Measurements from ENCODE around the gene KLF3. TPM values are rescaled to one million over a fixed set of nuclear protein-coding genes. Genes with fewer than 3 reads are reported as not detected.

KLF3 gene
- total RNA-seq, 2 experiments from 2014 or later = 15.2 to 15.8 TPM

DNA sequence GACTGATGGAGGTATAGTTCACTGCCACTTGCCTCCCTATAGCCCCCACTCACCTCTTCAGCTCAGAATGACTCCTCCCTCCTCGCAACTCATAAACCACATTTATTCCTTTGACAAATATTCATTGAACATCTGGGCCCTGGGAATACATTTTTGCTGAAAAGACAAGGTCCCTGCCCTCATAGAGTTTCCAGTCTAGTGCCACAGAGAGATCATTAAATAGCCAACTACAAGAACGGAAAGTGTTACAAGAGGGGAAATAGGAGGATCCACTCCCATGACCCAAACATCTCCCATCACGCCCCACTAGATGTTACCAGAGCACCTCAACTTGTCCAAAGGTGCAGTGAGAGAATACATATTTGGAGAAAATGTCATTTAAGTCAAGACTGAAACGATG lies 3.2 kb upstream of the KLF3 start:
- Mint-ChIP-seq H3K4me1 (ENCODE audit: low read depth) (peaks cover 64% of the 10 kb centered on the region), H3K27me3 (ENCODE audit: low read depth) (no peaks in the 10 kb centered on the region), H3K9me3 (peaks cover 9% of the 10 kb centered on the region), H3K4me3 (no peak overlapping the region), H3K27ac (peak overlapping the region; percentile 13), H3K36me3 (ENCODE audit: low read depth) (peaks cover 10% of the 10 kb centered on the region)
- intact Hi-C loops (cut with micrococcal nuclease) = loop anchor here (10.0 kb wide), 2 partner anchors 1394 to 1544 kb away; partner anchors contain the start of gene N4BP2
- DNase-seq = no peak
- CTCF ChIA-PET = interaction anchor here (0.7 to 1.6 kb wide), 3 partner anchors 10 to 598 kb away, joined by 3 to 5 read pairs (median 5); no protein-coding TSS in a partner anchor

DNA sequence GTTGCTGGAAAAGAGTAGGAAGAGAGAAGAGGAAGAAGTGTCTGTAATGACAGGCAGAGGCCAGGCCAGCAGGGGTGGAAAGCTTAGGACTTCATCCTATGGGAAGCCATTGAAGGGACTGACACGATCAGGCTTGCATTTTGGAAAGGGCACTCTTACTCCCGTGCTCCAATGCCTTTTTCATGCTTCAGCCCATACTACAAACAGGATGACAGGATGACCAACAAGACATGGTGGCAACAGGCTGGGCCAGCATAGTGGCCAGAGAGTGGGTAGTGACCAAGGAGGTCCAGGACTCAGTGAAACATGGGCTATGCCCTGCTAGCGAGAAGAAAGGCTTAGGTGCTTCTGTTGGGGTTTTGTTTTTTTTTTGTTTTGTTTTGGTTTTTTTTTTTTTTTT lies 2.6 kb upstream of the KLF3 start:
- H3K9me3 Mint-ChIP-seq = peaks cover 9% of the 10 kb centered on the region

DNA sequence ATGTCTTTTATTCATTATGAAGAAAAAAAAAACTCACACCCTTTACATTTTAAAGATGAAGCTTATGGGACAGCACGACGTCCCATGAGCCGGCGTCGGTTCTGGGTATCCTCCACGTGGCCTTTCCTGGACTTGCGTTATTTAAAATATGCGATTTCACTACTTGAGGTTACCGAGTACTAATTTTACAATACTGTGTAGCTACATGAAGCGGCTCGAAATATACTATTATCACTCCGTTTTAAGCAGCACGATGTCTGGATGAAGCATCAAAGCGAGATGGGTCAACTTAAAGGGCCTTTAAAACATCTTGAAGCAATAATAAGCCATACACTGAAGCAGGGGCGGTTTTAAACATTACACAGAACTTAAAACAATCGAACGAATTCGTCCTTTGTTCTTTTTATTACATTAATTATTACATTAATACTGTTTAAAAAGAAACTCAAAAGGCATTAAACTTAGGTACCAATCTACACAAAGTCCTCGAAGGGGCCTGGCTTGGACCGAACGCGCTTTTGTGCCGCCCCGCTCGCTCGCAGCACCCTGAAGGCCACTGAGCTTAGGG lies 1.4 kb upstream of the KLF3 start:
- H3K4me1 Mint-ChIP-seq (ENCODE audit: low read depth) = peaks cover 70% of the 10 kb centered on the region
- H3K4me3 Mint-ChIP-seq = peak overlapping the region; percentile 77
- H3K36me3 Mint-ChIP-seq (ENCODE audit: low read depth) = peaks cover 10% of the 10 kb centered on the region
- intact Hi-C loops (cut with micrococcal nuclease) = loop anchor here (1.0 to 10.0 kb wide), 3 partner anchors 9 to 1542 kb away; partner anchors contain the start of gene N4BP2
- H3K27ac Mint-ChIP-seq = peak overlapping the region; percentile 87
- H3K9me3 Mint-ChIP-seq = peaks cover 9% of the 10 kb centered on the region
- no peak for DNase-seq
- H3K27me3 Mint-ChIP-seq (ENCODE audit: low read depth) = no peaks in the 10 kb centered on the region
- CTCF ChIA-PET = interaction anchor here (1.6 kb wide), 1 partner anchor 342 kb away, joined by 3 read pairs; no protein-coding TSS in a partner anchor

More for the DNA sequence above, 2.6 kb upstream of the KLF3 start:
- no peak for DNase-seq
- H3K4me3 Mint-ChIP-seq = no peak overlapping the region
- peak overlapping the region; percentile 87 for H3K27ac Mint-ChIP-seq
- intact Hi-C loops (cut with micrococcal nuclease) = loop anchor here (10.0 kb wide), 2 partner anchors 1393 to 1543 kb away; partner anchors contain the start of gene N4BP2
- CTCF ChIA-PET = interaction anchor here (1.6 kb wide), 1 partner anchor 341 kb away, joined by 3 read pairs; no protein-coding TSS in a partner anchor
- H3K4me1 Mint-ChIP-seq (ENCODE audit: low read depth) = peaks cover 63% of the 10 kb centered on the region
- peaks cover 10% of the 10 kb centered on the region for H3K36me3 Mint-ChIP-seq (ENCODE audit: low read depth)
- H3K27me3 Mint-ChIP-seq (ENCODE audit: low read depth) = no peaks in the 10 kb centered on the region

DNA sequence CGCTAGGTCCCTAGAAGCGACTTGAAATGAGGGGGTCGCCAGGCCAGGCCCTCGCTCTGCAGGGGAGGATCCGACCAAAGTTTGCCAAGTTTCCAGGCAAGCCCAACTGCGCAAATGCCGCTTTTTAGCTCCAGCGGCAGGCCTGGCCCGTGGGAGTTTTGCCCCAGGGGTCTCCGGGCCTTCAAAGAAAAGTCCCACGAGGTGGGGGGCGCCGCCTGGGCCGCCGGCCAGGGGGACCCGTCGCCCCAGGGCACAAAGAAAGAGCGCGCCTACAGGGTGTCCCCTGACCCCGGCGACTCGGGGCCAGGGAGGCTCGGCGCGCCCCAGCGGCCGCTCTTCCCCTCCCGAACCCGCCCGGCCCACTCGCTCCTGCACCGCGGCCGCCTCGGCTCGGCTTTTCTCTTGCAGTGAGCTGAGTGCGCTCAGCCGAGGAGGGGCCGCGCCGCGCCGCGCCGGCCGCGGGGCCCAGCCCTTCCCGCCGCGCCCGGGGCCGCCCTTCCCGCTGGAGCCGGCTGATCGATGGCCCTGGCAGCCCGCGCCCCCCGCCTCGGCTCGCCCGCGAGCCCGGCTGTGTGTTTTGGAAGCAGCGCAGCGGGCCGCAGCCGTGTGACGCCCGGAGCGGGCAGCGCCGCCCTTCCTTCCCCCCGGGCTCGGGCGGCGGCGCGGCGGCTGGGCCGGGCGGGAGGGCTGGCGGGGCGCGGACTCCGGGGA lies 754 bp upstream of the KLF3 start:
- H3K27ac Mint-ChIP-seq = peak overlapping the region; percentile 87
- H3K9me3 Mint-ChIP-seq = peaks cover 9% of the 10 kb centered on the region
- H3K27me3 Mint-ChIP-seq (ENCODE audit: low read depth) = no peaks in the 10 kb centered on the region
- peaks cover 68% of the 10 kb centered on the region for H3K4me1 Mint-ChIP-seq (ENCODE audit: low read depth)
- peak overlapping the region; percentile 77 for H3K4me3 Mint-ChIP-seq
- peak; percentile 51 for DNase-seq
- H3K36me3 Mint-ChIP-seq (ENCODE audit: low read depth) = peaks cover 10% of the 10 kb centered on the region
- CTCF ChIA-PET = no interaction called here
- intact Hi-C loops (cut with micrococcal nuclease) = loop anchor here (1.0 to 10.0 kb wide), 3 partner anchors 8 to 1542 kb away; partner anchors contain the start of gene N4BP2

DNA sequence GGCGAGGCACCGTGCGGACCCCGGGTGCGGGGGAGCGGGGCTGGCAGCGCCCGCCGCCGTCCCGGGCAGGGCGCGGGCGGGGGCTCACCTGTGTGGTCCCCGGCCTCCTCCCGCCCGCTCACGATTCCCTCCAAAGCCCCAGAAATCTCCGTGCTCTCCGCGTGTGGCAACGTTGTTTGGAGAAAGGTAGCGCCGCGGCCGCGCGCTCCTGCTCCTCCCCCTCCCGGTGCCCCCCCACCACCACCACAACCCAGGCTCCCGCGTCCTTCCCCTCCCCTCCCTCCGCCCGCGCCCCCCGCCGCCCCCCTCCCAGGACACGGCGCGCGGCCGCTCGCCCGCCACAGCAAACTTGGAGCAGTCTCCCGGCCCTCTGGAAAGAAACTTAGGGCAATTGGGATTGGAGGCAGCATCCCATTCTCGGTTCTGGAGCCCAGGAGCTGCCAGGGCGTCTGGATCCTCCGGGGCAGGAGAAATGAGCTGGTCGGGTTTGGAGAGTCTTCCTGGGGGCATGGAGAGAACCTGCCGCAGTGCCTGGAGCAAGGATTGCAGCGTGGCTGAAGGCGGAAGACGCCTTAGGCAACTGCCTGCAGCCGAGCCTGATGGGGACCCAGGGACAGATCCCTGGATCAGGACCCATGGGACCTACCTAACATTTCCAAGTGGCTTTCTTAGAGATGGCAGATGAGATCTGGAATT lies 855 bp downstream of the KLF3 start:
- H3K27me3 Mint-ChIP-seq (ENCODE audit: low read depth) = no peaks in the 10 kb centered on the region
- CTCF ChIA-PET = interaction anchor here (1.9 kb wide), 1 partner anchor 485 kb away, joined by 6 read pairs; no protein-coding TSS in a partner anchor
- H3K4me3 Mint-ChIP-seq = peak overlapping the region; percentile 79
- DNase-seq = peak; percentile 57
- peaks cover 66% of the 10 kb centered on the region for H3K4me1 Mint-ChIP-seq (ENCODE audit: low read depth)
- peaks cover 9% of the 10 kb centered on the region for H3K9me3 Mint-ChIP-seq
- peak overlapping the region; percentile 74 for H3K27ac Mint-ChIP-seq
- intact Hi-C loops (cut with micrococcal nuclease) = loop anchor here (5.0 to 10.0 kb wide), 3 partner anchors 367 to 1540 kb away; partner anchors contain the start of genes N4BP2 and TMEM156
- H3K36me3 Mint-ChIP-seq (ENCODE audit: low read depth) = peaks cover 10% of the 10 kb centered on the region

DNA sequence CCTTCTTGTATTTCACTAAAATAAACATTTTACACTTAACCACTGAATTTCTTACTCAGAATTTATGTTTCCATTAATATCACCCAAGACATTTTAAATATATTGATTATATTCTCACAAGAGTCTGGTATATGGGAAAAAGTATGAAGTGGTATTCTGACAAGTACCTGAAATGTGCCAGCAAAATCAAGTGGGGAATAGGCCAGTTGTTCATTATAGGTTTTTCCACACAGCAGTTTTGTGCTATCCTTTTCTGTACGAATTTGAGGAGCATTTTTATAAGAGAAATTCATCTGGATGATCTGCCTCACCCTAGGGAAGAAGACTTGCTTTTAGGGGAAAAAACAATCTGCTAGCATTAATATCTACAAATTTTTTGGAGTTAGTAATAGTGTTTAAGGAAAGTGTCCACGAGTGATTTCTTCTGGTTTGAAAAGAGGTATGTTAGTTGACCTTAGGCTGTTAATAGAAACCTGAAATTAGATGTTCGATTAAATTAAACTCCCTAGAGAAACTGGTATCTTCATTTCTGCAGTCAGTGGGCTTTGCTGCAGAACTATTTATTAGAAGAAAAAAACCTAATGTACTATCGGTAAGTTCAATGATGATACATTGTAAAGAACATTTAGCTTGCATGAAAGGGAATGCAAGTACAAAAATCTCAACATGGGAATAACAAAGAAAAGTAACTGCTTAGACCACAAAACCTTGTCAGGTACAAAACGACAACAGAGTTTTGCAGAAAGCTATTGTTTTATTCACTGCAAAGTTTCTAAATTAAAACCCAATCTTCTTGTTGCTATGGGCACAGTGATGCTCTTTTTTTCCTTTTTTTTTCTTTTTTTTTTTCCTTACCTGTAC lies 1.8 kb downstream of the KLF3 start:
- intact Hi-C loops (cut with micrococcal nuclease) = loop anchor here (2.0 to 10.0 kb wide), 6 partner anchors 105 to 1539 kb away; partner anchors contain the start of genes N4BP2 and TMEM156
- DNase-seq = no peak

DNA sequence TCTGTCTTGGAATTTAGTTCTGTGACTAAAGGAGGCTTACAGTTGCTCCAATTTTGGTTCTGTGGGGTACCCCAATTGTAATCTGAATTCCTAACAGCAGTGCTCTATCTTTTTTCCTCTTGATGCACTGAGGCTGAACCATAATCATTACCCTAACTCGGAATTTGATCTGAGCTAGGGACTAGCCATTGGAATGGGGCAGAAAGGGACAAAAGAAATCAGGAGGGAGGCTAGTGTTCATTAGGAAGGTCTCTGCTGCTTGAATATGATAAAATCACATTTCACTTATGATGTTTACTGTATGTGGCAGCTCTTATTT lies 2.7 kb downstream of the KLF3 start:
- CTCF ChIA-PET = interaction anchor here (0.5 to 5.8 kb wide), 7 partner anchors 9 to 663 kb away, joined by 3 to 32 read pairs (median 5); no protein-coding TSS in a partner anchor
- Mint-ChIP-seq H3K36me3 (ENCODE audit: low read depth) (peaks cover 6% of the 10 kb centered on the region), H3K4me3 (peak overlapping the region; percentile 74), H3K27me3 (ENCODE audit: low read depth) (no peaks in the 10 kb centered on the region), H3K9me3 (no peaks in the 10 kb centered on the region), H3K27ac (peak overlapping the region; percentile 91), H3K4me1 (ENCODE audit: low read depth) (peaks cover 67% of the 10 kb centered on the region)
- intact Hi-C loops (cut with micrococcal nuclease) = loop anchor here (1.0 to 10.0 kb wide), 9 partner anchors 21 to 1538 kb away; partner anchors contain the start of genes N4BP2 and TMEM156
- no peak for DNase-seq

More for the DNA sequence above, 1.8 kb downstream of the KLF3 start:
- Mint-ChIP-seq H3K9me3 (peaks cover 4% of the 10 kb centered on the region), H3K27ac (peak overlapping the region; percentile 91), H3K4me1 (ENCODE audit: low read depth) (peaks cover 67% of the 10 kb centered on the region), H3K27me3 (ENCODE audit: low read depth) (no peaks in the 10 kb centered on the region), H3K36me3 (ENCODE audit: low read depth) (peaks cover 6% of the 10 kb centered on the region), H3K4me3 (peak overlapping the region; percentile 79)
- CTCF ChIA-PET = interaction anchor here (0.6 to 5.8 kb wide), 5 partner anchors 10 to 596 kb away, joined by 4 to 32 read pairs (median 6); no protein-coding TSS in a partner anchor

DNA sequence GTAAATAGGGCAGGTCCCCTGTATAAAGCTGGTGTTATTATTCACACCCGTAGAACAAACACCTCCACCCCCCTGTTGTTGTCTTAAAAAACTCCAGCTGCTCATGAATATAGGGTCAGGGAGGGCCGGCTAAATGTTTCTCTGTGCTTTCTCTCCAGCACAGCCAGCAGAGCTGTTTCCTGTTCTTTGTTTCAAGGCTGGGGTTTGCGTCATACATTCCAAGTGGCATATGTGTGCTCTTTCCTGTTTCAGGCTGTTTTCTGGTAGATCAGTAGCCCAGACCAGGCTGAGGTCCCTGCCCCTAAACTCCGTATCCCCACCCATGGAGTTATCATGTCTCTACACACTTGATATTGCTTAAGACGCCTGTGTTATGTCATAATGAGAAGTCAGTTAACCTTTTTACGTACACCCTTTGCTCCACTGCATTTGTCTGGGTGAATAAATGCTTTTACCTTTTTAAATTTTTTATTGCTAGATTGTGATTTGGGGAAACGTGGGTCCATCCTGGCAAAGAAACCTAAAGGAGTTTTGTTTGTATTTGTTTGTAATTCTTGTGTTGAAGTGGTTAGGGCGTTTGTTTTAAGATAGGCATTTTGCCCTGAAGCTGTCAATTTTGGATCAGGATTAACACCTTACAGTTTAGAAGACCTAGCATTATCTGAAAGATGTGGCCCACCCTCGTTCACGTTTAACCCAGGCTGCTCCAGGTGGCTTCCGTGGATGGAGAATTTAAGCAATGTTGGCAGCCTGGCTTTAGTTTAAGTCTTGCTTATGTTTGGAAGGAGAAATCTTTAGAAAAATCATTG lies 3.3 kb downstream of the KLF3 start:
- CTCF ChIA-PET = interaction anchor here (0.5 to 5.8 kb wide), 7 partner anchors 9 to 663 kb away, joined by 3 to 32 read pairs (median 6); no protein-coding TSS in a partner anchor
- H3K36me3 Mint-ChIP-seq (ENCODE audit: low read depth) = peaks cover 6% of the 10 kb centered on the region
- H3K4me3 Mint-ChIP-seq = peak overlapping the region; percentile 74
- peaks cover 67% of the 10 kb centered on the region for H3K4me1 Mint-ChIP-seq (ENCODE audit: low read depth)
- intact Hi-C loops (cut with micrococcal nuclease) = loop anchor here (1.0 to 10.0 kb wide), 9 partner anchors 20 to 1538 kb away; partner anchors contain the start of genes N4BP2 and TMEM156
- H3K9me3 Mint-ChIP-seq = no peaks in the 10 kb centered on the region
- H3K27me3 Mint-ChIP-seq (ENCODE audit: low read depth) = no peaks in the 10 kb centered on the region
- peak; percentile 77 for DNase-seq
- peak overlapping the region; percentile 91 for H3K27ac Mint-ChIP-seq

DNA sequence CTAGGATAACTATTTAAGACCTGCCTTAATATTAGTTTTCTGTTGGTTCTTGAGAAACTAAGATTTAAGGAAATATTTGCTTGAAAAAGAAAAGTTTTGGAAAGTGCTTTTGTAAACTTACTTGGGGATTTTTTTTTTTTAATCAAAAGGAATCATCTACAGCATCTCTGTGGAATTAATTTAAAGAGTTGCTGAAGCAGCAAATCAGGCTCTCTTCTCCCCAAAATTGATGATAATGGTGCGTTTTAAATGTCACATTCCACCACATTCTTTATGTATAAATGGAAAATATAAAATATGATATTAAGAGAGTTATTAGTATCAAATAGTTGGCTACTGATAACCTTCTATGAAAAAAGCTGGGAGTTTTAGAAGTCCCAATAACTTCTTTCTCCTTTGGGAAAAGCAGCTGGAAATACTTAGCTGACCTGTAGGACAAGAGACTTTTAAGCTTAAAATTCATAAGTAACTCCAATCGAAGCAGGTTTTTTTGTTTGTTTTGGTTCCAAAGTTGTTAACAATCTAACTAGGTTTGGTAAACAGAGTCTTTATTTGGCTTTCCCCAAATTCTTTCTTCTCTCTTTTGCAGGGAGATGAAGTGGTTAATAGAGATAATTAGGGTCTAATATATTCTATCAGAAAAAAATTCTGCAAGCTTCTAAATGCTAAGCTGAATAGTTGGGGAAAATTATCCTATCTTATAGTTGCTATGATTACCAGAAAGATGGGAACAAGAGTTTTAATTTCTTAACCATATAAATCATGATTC lies 4.4 kb downstream of the KLF3 start:
- no peaks in the 10 kb centered on the region for H3K9me3 Mint-ChIP-seq
- peaks cover 6% of the 10 kb centered on the region for H3K36me3 Mint-ChIP-seq (ENCODE audit: low read depth)
- intact Hi-C loops (cut with micrococcal nuclease) = loop anchor here (5.0 to 10.0 kb wide), 3 partner anchors 364 to 1536 kb away; partner anchors contain the start of genes N4BP2 and TMEM156
- peak overlapping the region; percentile 74 for H3K27ac Mint-ChIP-seq
- H3K4me1 Mint-ChIP-seq (ENCODE audit: low read depth) = peaks cover 74% of the 10 kb centered on the region
- DNase-seq = no peak
- H3K4me3 Mint-ChIP-seq = no peak overlapping the region
- CTCF ChIA-PET = interaction anchor here (0.6 to 5.8 kb wide), 4 partner anchors 28 to 488 kb away, joined by 3 to 32 read pairs (median 6); no protein-coding TSS in a partner anchor
- no peaks in the 10 kb centered on the region for H3K27me3 Mint-ChIP-seq (ENCODE audit: low read depth)

DNA sequence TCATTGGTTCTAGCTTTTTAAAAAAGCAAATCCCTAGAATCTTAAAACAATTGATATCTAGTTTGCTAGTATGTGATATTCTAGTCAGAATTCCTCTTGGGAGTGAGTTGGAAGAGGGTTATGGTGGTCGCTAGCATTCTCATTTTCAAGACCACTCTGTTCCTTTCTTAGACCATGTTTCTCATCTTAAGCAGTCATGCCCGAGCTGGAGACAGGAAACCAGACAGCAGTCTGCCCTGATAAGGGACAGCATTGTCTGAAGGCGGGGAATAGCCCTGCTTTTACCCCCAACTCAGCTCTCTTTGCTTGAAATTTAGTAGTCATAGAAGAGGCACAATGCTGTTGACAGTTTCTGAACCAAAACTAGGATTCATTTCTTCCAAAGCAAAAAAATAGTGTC lies 5.2 kb downstream of the KLF3 start:
- CTCF ChIA-PET = interaction anchor here (1.0 to 5.8 kb wide), 2 partner anchors 63 to 350 kb away, joined by 3 to 32 read pairs; no protein-coding TSS in a partner anchor
- DNase-seq = no peak
- intact Hi-C loops (cut with micrococcal nuclease) = loop anchor here (5.0 to 10.0 kb wide), 3 partner anchors 363 to 1536 kb away; partner anchors contain the start of genes N4BP2 and TMEM156
- Mint-ChIP-seq H3K4me3 (no peak overlapping the region), H3K4me1 (ENCODE audit: low read depth) (peaks cover 83% of the 10 kb centered on the region), H3K27ac (peak overlapping the region; percentile 74), H3K36me3 (ENCODE audit: low read depth) (peaks cover 6% of the 10 kb centered on the region), H3K9me3 (no peaks in the 10 kb centered on the region), H3K27me3 (ENCODE audit: low read depth) (no peaks in the 10 kb centered on the region)
